ENCODE data around the gene DPP6.

DPP6 gene

GRCh38 chr7:154304231-154304630, 252.0 kb downstream of the DPP6 start:
- H3K9me3 ChIP-seq (ENCODE audit: severe bottlenecking), result no peaks in the 10 kb centered on the region
- no peak for DNase-seq
- no peak overlapping the region for H3K27ac ChIP-seq
- no peaks in the 10 kb centered on the region for H3K27me3 ChIP-seq (ENCODE audit: insufficient read depth, low read depth, severe bottlenecking)
- TF ChIP-seq CTCF (IDR thresholded peaks at IDR 0.05; ENCODE audit: low read depth, low read length), result no peak
- no peaks in the 10 kb centered on the region for H3K36me3 ChIP-seq
- H3K4me3 ChIP-seq (ENCODE audit: low read depth, low read length), result no peak overlapping the region

- no peak for DNase-seq
These were observed 252.8 kb downstream of the DPP6 start for GRCh38 chr7:154304740-154305700.

GRCh38 chr7:154306036-154306435, 253.8 kb downstream of the DPP6 start:
- no peak overlapping the region for H3K27ac ChIP-seq
- no peaks in the 10 kb centered on the region for H3K36me3 ChIP-seq
- no peak overlapping the region for H3K4me3 ChIP-seq (ENCODE audit: low read depth, low read length)
- no peak for TF ChIP-seq CTCF (IDR thresholded peaks at IDR 0.05; ENCODE audit: low read depth, low read length)
- no peaks in the 10 kb centered on the region for H3K9me3 ChIP-seq (ENCODE audit: severe bottlenecking)
- DNase-seq, result peak; percentile 35
- no peaks in the 10 kb centered on the region for H3K27me3 ChIP-seq (ENCODE audit: insufficient read depth, low read depth, severe bottlenecking)

More at GRCh38 chr7:154304740-154305700, 252.8 kb downstream of the DPP6 start:
- no peak for TF ChIP-seq CTCF (IDR thresholded peaks at IDR 0.05; ENCODE audit: low read depth, low read length)
- Histone ChIP-seq H3K36me3 (no peaks in the 10 kb centered on the region), H3K4me3 (ENCODE audit: low read depth, low read length) (no peak overlapping the region), H3K27me3 (ENCODE audit: insufficient read depth, low read depth, severe bottlenecking) (no peaks in the 10 kb centered on the region), H3K9me3 (ENCODE audit: severe bottlenecking) (no peaks in the 10 kb centered on the region), H3K27ac (no peak overlapping the region)

GRCh38 chr7:154308928-154309327, 256.7 kb downstream of the DPP6 start:
- DNase-seq, result no peak
- Histone ChIP-seq H3K27me3 (ENCODE audit: insufficient read depth, low read depth, severe bottlenecking) (no peaks in the 10 kb centered on the region), H3K27ac (no peak overlapping the region), H3K4me3 (ENCODE audit: low read depth, low read length) (no peak overlapping the region), H3K36me3 (no peaks in the 10 kb centered on the region), H3K9me3 (ENCODE audit: severe bottlenecking) (no peaks in the 10 kb centered on the region)
- TF ChIP-seq CTCF (IDR thresholded peaks at IDR 0.05; ENCODE audit: low read depth, low read length), result no peak

- Histone ChIP-seq H3K4me3 (ENCODE audit: low read depth, low read length) (no peak overlapping the region), H3K36me3 (no peaks in the 10 kb centered on the region), H3K27ac (no peak overlapping the region), H3K9me3 (ENCODE audit: severe bottlenecking) (no peaks in the 10 kb centered on the region), H3K27me3 (ENCODE audit: insufficient read depth, low read depth, severe bottlenecking) (no peaks in the 10 kb centered on the region)
- DNase-seq, result no peak
- TF ChIP-seq CTCF (IDR thresholded peaks at IDR 0.05; ENCODE audit: low read depth, low read length), result no peak
These were observed 257.9 kb downstream of the DPP6 start for GRCh38 chr7:154310114-154310513.
